HG03354 (cell line): ENCODE measurements around the gene CCHCR1.
A peak's percentile ranks its signal among the peaks of the same experiment; 100 is the strongest.
"Not testable (repeated sequence)": the region's sequence is repeated elsewhere in the genome, so short reads cannot be mapped to it uniquely, and the experiment has no call there.

Source experiments
- ATAC-seq: cut with Tn5 transposase; IDR thresholded peaks from one replicate; pipeline ENCODE4 v1.9.1; 2021; ENCODE audit warnings: mild to moderate bottlenecking; ENCODE audit not compliant: unreplicated experiment, poor library complexity, severe bottlenecking

Gene CCHCR1

GRCh38 chr6:31164475-31165063, 7.0 kb upstream of the CCHCR1 start:
- ATAC-seq: not testable (repeated sequence)

- ATAC-seq: no peak
These were observed 6.3 kb upstream of the CCHCR1 start for GRCh38 chr6:31163922-31164321.

- no peak for ATAC-seq
These were observed 5.0 kb upstream of the CCHCR1 start for GRCh38 chr6:31162463-31163165.

GRCh38 chr6:31161216-31162126, 3.9 kb upstream of the CCHCR1 start:
- ATAC-seq: no peak

DNA sequence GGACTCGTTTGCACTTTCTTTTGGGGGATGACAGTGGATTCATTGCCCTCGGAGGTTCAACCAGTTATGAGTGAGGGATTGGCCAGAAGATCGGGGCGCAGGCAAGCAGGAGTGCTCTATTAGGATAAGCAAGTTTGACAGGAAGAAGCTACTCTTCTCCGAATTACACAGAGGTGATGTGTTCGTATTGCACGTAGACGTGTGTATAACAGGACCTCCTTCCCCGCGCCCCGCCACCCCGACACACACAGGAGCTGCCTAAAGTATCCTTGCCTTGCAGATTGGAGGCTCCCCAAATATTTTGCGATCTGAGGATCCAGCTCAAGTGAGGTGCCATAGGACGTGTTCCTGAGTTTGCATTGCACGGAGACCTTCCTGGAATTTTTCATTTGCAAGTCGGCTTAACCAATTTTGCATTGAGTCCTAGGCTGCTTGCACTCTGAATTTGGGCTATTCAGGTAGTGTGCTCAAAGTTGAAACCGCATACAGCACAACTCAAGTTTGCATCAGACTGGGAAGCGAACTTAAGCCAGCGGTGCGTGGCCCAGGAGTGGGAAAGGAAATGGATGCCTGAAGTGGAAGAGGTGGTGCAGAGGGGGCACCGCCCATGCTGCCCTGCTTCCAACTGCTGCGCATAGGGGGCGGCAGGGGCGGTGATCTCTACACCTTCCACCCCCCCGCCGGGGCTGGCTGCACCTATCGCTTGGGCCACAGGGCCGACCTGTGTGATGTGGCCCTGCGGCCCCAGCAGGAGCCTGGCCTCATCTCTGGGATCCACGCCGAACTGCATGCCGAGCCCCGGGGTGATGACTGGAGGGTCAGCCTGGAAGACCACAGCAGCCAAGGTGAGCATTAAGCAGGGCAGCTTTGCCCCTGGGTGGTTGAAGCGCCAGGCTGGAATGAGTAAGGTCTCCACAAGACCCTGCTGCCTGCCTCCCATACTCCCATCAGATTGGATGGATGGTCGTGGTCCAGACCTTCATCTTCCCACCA, 1.6 kb upstream of the CCHCR1 start:
- no peak for ATAC-seq

GRCh38 chr6:31158140-31158862, 699 bp upstream of the CCHCR1 start, which contains the start of gene TCF19:
TSS of gene TCF19 (plus strand) at chr6:31158589. CDS start at chr6:31159470, 881 bp downstream.
- ATAC-seq: peak; percentile 89

GRCh38 chr6:31156641-31157040, 961 bp downstream of the CCHCR1 start:
- ATAC-seq: no peak

DNA sequence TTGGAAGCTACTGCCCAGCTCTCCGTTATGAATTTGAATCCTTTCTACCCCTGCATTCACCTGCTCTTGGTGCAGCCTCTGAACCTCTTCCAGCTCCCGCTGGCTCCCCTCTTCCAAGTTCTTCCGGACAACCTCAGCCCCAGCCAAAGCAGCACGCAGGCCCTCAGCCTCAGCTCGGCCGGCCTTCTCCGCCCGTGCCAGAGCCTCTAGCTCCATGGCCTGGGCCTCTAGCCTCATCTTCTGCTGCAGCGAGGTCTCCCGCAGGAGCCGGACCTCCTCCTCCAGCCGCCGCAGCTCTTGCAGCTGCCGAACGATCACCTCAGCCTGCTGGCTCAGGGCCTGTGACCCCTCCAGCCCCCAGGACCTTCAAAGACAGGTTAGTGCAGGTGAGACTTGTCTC, 3.2 kb downstream of the CCHCR1 start:
- no peak for ATAC-seq

DNA sequence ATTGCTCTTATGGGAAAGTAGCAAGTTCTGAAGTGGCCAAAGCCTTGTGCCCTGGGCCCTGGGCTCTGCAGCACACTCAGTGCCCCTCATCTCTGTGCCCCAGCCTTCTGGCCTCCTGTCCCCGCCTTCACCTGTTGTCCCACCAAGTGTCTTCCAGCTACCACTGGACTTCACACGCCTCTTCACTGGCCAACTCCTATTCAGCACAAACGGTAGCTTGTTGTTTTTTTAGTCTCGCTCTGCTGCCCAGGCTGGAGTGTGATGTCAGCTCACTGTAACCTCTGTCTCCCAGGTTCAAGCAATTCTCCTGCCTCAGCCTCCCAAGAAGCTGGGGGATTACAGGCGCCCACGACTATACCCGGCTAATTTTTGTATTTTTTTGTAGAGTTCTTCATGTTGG, 4.8 kb downstream of the CCHCR1 start:
- no peak for ATAC-seq

DNA sequence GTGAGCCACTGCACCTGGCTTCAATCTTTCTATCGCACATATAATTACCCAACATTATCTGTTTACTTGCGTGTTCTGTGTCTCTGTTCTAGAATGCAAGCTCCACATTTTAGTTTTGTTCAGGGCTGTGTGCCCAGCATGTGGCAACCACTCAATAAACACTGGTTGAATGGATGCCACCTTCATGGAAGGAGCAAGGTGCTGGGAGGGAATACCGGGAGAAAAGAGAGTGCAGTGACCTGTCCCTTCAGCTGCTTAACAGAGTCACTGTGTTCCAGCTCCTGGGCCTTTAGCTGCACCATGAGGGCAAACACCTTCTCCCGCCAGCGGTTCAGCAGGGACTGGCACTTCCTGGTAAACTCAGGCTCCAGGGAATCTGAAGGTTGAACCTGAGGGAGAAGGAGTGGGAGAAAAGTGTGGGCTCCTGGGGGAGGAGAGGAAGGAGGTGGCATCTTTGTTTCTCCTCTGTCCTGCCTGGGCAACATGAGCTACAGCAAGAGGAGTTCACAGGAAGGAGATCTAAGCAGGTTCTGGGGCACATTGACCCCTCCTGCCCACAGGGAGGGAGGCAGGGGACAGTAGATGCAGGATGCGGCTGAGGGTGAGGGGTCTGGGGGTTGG, 7.7 kb downstream of the CCHCR1 start:
- no peak for ATAC-seq

GRCh38 chr6:31145386-31145785, 12.2 kb downstream of the CCHCR1 start:
- no peak for ATAC-seq

DNA sequence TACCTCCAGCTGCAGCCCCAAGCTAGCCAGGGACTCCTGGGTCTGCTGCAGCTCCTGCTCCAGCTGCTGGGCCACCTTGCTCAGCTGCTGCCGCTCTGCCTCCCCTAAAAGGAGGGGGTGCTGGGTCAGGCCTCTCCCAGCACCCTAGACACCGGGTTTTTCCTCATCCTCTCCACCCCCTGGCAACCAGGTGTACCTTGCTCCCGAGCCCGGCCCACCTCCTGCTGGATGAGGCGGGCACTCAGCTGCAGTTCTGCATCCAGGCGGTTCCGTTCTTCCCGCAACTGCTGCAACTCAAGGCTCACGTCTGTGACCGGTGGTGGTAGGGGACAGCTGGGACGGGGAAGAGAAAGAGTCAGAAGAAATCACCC, 12.6 kb downstream of the CCHCR1 start:
- no peak for ATAC-seq

- no peak for ATAC-seq
These were observed 13.2 kb downstream of the CCHCR1 start for GRCh38 chr6:31144296-31144969.

- ATAC-seq: no peak
These were observed 14.5 kb downstream of the CCHCR1 start for GRCh38 chr6:31143148-31143547.

GRCh38 chr6:31142361-31142761, 15.2 kb downstream of the CCHCR1 start:
- no peak for ATAC-seq

GRCh38 chr6:31140643-31141042, 17.0 kb downstream of the CCHCR1 start:
- no peak for ATAC-seq

DNA sequence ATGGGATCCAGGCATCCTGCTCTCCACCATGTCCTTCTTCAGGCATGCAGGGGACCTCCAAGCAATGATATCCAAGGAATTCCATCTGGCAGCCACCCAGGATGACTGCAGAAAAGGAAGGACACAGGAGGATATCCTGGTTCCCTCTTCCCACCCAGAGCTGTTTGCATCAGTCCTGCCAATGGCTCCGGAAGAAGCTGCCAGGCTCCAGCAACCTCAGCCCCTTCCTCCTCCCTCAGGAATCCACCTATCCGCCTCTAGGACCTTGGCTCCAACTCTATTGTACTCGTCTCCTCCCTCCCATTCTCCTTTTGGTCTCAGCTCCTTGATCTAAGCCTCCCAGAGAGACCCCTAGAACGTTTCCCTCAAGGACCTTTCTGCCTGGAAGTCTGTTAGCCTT, 18.0 kb downstream of the CCHCR1 start:
- no peak for ATAC-seq

GRCh38 chr6:31138982-31139381, 18.6 kb downstream of the CCHCR1 start, which contains the start of gene PSORS1C2:
TSS of gene PSORS1C2 (minus strand) at chr6:31139066. CDS start at chr6:31139026, 40 bp downstream.
- ATAC-seq: no peak
